ENCODE measurements around the gene GPR183.

The GPR183 gene

DNA sequence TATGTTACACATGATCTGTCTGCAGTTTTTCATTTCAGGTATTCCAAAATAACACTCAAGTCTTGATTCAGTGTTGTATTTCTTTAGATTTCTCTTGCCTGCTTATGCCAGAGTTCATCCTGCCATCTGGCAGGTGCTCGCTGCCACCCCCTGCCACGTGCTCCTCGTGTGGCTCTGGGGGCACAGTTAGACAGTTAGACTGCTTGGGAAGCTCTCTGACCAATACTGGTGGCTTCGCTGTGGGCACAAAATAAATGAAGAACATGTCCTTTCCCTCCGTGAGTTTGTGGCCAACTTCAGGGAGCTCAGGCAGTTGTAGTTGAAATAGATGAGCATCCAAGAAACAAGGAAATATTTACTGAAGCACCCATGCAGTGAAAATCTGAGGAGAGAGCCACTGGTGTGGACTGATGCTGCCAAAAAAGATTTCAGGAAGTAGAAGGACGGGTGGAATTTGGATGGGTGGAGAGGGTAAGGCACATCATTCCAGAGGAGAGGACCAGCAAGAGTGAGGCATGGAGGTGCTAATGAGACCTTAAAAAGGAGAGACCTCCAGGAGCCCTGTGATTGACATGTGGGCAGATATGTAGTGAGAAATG lies 37.5 kb upstream of the GPR183 start:
- TF ChIP-seq TAF1 (IDR thresholded peaks at IDR 0.05; ENCODE audit: borderline replicate concordance, insufficient read depth, low read length) (no peak), SIN3A (IDR thresholded peaks at IDR 0.05; ENCODE audit: borderline replicate concordance, insufficient read depth, low read length) (no peak), FOXP2 (optimal IDR thresholded peaks at IDR 0.05; ENCODE audit: borderline replicate concordance, extremely low read depth, extremely low read length, insufficient read depth) (no peak), POLR2AphosphoS5 (IDR thresholded peaks at IDR 0.05; ENCODE audit: low read depth, low read length) (no peak)
- TF ChIP-seq, protein P1, sequence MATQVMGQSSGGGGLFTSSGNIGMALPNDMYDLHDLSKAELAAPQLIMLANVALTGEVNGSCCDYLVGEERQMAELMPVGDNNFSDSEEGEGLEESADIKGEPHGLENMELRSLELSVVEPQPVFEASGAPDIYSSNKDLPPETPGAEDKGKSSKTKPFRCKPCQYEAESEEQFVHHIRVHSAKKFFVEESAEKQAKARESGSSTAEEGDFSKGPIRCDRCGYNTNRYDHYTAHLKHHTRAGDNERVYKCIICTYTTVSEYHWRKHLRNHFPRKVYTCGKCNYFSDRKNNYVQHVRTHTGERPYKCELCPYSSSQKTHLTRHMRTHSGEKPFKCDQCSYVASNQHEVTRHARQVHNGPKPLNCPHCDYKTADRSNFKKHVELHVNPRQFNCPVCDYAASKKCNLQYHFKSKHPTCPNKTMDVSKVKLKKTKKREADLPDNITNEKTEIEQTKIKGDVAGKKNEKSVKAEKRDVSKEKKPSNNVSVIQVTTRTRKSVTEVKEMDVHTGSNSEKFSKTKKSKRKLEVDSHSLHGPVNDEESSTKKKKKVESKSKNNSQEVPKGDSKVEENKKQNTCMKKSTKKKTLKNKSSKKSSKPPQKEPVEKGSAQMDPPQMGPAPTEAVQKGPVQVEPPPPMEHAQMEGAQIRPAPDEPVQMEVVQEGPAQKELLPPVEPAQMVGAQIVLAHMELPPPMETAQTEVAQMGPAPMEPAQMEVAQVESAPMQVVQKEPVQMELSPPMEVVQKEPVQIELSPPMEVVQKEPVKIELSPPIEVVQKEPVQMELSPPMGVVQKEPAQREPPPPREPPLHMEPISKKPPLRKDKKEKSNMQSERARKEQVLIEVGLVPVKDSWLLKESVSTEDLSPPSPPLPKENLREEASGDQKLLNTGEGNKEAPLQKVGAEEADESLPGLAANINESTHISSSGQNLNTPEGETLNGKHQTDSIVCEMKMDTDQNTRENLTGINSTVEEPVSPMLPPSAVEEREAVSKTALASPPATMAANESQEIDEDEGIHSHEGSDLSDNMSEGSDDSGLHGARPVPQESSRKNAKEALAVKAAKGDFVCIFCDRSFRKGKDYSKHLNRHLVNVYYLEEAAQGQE (IDR thresholded peaks at IDR 0.05; ENCODE audit: insufficient read depth in 1 of 2, low read depth in 2 of 2, low read length in 2 of 2), result no peak

DNA sequence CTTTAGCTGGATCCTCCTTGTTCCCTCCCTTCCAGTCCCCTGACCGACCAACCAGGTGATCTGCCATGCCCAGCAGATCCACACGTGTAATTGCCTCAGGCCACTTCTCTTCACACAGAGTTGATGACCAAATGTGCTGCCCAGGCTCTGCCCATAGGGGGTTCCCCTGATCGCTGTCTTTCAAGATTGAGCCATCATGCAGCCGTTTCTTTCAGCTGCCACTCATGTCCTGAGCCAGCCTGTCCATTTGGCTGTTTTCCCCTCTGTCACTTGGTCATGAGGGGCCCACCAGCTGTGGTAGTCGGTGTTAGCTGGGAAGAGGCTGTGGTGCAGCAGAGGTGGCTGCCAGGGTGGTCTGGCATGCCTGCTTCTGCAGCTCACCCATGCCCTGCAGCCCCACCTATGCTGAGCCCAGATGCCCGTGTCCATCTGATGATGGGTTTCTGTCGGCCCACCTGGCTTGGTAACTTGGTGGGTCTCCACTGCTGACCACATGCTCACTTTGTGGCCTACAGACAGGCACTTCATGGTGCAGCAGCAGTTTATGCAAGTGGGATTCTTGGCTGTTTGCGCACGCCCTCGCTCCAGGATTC lies 35.6 kb upstream of the GPR183 start:
- TF ChIP-seq FOXP2 (optimal IDR thresholded peaks at IDR 0.05; ENCODE audit: borderline replicate concordance, extremely low read depth, extremely low read length, insufficient read depth) (no peak), TAF1 (IDR thresholded peaks at IDR 0.05; ENCODE audit: borderline replicate concordance, insufficient read depth, low read length) (no peak), POLR2AphosphoS5 (IDR thresholded peaks at IDR 0.05; ENCODE audit: low read depth, low read length) (no peak), SIN3A (IDR thresholded peaks at IDR 0.05; ENCODE audit: borderline replicate concordance, insufficient read depth, low read length) (no peak)
- TF ChIP-seq, protein P1 (IDR thresholded peaks at IDR 0.05; ENCODE audit: insufficient read depth in 1 of 2, low read depth in 2 of 2, low read length in 2 of 2), result no peak

DNA sequence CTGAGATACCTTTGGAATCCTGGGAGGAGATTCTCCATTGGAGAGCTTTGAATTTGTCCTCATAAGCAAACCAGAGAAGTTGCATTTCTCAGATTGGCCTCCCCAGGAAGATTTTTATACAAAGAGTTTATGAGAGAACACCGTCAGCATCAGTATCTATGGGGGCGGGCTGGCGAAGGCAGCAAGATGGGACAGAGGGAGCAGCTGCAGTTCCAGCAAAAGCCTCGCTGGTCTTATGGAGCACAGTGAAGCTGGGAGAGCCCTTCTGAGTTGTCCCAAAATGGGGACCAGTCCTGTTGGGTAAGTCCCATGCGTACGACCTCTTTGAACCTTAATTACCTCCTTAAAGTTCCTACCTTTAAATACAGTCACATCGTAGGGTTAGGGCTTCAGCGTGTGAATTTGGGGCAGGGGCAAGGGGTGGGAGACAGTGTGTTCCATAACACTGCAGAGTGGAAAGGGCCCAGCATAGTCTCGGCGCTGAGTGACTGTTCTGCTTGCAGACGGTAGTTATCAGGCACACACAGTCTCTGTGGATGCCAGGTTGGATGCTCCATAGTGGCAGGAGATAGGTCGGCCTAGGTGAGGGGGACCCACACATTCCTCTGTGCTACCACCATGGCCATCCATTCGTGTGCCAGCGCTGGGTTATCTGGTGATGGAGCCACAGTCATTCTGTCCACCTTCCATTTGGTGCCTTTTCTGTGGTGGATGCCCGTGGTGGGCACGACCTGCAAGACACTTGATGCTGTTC lies 34.9 kb upstream of the GPR183 start:
- TF ChIP-seq TAF1 (IDR thresholded peaks at IDR 0.05; ENCODE audit: borderline replicate concordance, insufficient read depth, low read length), result no peak
- TF ChIP-seq FOXP2 (optimal IDR thresholded peaks at IDR 0.05; ENCODE audit: borderline replicate concordance, extremely low read depth, extremely low read length, insufficient read depth), result no peak
- TF ChIP-seq, protein P1 (IDR thresholded peaks at IDR 0.05; ENCODE audit: insufficient read depth in 1 of 2, low read depth in 2 of 2, low read length in 2 of 2), result no peak
- TF ChIP-seq POLR2AphosphoS5 (IDR thresholded peaks at IDR 0.05; ENCODE audit: low read depth, low read length), result no peak
- no peak for TF ChIP-seq SIN3A (IDR thresholded peaks at IDR 0.05; ENCODE audit: borderline replicate concordance, insufficient read depth, low read length)

DNA sequence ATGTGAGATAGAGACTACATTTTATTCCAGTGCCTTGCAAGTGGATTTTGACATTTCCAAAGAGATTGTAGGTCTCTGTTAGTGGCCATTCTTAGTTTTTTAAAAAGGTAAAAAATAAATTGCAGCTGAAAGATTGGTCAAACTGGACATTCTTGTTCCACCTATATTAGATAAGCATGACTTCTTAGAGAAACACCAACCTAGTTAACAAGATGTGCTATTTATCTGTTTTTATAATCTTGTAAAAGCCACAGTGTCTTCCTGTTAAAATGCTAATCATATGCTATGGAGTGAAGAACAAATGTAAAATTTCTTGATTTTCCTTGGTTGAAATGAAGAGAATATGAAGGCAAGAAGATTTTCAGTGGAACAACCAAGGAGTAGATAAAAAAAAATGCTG lies 33.4 kb upstream of the GPR183 start:
- TF ChIP-seq, protein P1 (IDR thresholded peaks at IDR 0.05; ENCODE audit: insufficient read depth in 1 of 2, low read depth in 2 of 2, low read length in 2 of 2), result no peak

All from PFSK-1 (cell line).